GDM1 (cell line): ENCODE data around the gene PBX3.

Experiments used
- DNase-seq: peaks from one replicate; lab custom pipeline; 2025; lab: John Stamatoyannopoulos, UW

PBX3 gene

GRCh38 chr9:125949703-125950460 lies 202.7 kb downstream of the PBX3 start:
- DNase-seq, result no peak

DNA sequence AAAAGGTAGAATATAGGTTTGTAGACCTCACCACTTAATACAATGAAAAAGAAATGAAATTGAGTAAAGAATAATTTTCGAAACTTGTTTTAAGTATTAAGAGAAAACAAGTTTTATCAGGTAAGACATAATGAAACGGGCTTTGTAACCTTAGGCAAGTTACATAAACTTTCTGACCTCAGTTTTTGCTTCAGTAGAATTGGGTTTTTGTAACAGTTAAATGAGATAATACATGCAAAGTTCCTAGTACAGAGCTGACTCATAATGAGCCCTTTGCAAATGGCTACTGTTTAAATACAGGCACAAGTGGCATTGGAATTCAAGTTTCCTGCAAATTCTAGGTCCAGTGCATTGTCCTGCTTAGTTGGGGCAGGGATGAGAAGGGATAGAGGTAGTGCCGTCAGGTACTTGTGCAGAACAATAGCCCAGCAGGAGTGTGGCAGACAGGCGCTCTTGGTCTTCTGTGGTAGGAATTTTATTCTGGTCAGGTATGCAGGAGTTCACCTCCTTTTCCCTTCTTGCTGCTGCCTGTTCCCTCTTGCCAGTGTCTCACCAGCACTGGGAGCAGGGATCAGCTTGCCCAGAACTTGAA lies 203.8 kb downstream of the PBX3 start:
- no peak for DNase-seq

GRCh38 chr9:125953314-125954019 lies 206.3 kb downstream of the PBX3 start:
- DNase-seq, result no peak

DNA sequence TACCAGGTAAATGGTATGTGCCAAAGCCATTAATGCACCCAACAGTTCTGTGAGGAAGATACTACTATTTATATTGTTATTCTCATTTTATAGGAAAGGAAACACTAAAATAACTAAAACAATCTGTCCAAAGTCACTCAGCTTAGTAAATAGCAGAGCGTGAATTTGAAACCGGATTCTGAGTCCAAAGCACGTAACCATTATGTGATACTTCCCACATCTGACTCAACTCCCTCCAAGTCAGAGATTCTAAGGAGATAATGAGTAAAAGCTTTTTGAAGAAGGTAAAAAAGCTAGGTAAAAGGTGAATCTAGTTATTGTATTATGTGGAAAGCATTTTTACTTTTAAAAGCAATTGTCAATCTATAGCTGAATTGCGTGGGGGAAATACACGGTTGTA lies 208.9 kb downstream of the PBX3 start:
- DNase-seq, result no peak

DNA sequence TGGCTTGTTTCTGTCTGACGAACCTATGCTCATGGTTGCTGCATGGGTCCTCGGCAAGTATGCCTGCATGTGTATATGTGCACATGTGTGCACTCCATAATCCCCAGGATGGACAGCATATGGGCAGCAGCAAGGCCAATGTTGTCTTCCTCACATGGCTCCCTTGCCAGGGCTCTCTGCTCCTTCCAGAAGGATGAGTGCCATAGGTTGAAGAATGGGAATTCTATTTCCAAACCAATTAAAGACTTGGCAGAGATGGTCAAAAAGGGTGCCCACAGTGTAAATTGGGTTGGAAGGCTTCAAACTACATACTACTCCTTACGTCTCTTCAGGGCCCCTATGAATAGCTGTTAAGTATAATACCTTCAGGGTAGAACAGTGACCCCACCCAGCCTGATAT lies 212.1 kb downstream of the PBX3 start:
- DNase-seq, result no peak

DNA sequence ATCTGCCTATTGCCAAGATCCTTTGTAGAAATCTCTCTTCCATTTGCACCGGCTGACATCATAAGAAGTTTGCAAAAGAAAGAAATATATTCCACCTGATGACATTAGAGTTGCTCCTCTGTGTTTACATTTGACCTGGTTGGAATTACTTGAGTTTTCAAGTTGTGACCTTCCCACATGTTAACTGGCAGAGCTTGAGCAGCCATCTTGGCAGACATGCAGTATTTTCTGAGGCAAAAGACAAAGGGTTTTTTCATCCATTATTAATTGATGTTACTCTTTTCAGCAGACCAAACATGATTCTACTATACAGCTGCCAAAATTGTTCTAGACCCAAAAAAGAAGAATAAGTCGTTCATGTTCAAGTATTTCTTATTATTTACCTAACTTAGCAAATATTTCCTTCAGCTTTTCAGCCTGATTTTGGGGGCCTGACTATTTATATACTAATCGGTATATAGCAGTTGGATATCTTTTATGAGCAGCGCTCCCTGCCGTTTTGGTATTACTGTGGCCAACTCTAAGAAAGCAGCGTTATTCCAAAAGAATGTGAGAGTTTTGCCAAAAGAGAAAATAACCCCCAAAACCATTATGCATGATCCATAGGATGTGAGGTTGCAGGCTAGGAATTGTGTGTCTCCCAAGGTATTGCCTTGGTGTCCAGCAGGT lies 212.9 kb downstream of the PBX3 start:
- DNase-seq, result no peak

DNA sequence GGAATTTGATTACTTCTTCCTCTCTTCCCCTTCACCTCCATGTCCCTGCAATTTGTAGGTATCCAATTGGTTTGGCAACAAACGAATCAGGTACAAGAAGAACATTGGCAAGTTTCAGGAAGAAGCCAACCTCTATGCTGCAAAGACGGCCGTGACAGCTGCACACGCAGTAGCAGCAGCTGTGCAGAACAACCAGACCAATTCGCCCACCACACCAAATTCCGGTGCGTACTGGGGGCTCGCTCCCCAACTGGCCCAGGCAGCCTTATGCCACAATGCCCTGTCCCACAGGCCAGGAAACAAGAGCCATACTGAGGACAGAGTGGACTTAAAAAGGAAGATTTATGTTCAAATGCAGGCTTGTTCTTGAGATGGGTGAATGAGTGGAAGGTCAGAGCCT lies 213.5 kb downstream of the PBX3 start:
- DNase-seq, result no peak

DNA sequence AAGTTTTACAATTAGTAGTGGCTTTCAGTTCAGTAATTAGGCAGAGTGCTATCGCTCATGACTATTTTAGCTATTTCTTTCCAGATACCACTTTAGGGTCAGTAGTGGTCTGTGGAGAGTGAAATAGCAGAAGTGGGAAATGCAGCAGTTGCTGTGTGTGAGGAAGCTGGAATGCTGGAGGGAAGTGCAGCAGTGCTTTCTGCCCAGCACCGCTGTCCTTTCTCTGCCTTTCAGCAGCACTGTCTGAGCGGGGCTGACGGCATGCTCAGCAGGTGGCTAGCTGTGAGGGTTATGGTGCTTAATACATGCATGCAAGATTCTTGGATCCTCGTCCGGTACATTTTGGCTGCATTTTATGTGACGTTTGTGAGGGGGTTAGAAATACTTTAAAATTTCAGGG lies 213.9 kb downstream of the PBX3 start:
- DNase-seq, result no peak

GRCh38 chr9:125963932-125964331 lies 216.8 kb downstream of the PBX3 start:
- no peak for DNase-seq

DNA sequence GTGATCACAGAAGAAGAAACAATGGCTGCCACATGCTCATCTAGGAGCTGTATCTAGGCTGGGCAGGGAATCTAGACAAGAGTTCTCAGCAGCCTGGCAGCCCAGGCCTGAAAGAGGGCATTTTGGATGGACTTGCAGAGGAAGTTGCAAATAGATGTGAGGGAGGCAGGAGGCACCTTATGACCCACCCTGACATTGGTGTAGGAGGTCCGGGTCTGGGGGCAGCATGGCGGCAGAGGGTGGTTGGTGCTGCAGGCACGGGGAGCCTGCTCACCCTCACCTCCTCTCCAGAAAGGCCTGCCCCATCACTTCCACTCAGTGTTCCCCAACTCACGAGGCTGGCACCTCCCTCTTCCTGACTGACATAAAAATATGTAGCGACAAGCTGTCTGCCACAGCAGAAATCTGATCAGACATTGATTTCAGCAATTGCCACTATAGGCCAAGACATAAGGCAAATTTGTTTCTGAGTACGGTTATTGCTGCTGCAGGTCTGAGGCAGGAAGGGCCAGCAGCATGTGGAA lies 217.6 kb downstream of the PBX3 start:
- DNase-seq, result no peak

GRCh38 chr9:125965477-125965876 lies 218.3 kb downstream of the PBX3 start:
- DNase-seq, result no peak

GRCh38 chr9:125966466-125966865 lies 219.3 kb downstream of the PBX3 start:
- no peak for DNase-seq

GRCh38 chr9:125966959-125967711 lies 220.0 kb downstream of the PBX3 start:
- DNase-seq, result no peak

DNA sequence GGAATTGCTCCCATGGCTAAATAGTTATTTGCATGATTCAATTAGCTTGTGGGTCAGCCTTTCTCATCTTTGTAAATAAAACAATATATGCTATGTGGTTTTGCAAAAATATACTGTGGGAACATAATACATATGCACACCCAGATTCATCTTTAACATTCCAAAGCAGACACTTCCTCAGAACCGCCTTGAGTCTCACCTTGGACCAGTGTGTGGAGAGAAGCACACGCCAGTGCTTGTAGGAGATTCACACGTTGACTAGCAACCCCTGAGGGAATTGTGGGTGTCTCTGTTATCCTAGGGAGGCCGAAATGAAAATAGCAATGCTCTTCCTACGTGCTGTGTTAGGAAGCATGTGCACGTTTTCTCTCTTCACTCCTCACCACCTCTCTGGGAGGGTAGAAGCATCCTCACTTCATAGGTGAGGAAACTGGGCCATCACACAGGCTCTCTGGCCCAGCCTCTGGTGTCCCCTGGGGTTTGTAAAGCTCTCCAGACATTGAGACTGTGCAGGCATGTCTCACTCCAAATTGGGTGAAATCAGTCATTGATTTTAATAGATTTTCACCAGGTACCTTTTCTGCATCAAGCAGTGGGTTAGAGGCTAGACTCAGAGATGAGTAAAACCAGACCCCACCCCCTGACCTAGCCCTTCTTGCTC lies 221.7 kb downstream of the PBX3 start:
- no peak for DNase-seq

- no peak for DNase-seq
Measured at GRCh38 chr9:125969462-125969861, 222.3 kb downstream of the PBX3 start.

DNA sequence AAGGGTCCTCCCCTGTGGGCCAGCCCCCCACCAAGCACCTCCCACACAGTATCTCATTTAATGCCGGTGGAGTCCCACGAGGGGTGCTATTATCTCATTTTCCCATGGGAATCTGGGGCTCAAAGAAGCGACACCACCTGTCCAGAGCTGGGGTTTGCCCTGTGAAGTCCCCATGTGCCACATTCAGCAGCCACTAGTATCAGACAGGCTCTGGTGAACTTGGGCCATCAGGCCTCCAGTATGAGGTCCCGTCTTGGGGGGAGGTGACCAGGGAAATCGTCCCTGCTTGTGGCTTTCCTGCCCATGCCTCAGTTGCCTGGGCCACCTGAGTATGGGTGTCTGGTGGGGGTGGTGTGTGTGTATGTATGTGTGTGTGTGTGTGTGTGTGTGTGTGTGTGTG lies 222.7 kb downstream of the PBX3 start:
- DNase-seq, result no peak

DNA sequence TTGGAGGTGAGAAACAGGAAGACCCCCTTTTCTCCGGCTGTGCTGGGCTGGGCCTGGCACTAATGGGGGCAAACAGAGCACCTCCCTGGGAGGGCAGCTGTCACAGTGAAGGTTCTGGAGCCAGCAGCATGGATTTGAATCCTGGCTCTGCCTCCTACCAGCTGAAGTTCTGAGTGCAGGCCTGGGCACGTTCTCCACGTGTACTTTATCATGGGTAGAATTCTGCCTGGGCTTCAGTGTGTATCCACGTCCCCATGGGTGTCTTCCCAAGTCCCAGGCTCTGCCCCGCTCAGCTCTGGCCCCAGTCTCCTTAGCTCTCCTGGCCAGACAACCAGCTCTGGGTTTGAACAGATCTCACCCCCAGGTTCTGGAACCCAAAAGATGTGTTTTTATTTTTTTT lies 223.2 kb downstream of the PBX3 start:
- DNase-seq, result no peak

DNA sequence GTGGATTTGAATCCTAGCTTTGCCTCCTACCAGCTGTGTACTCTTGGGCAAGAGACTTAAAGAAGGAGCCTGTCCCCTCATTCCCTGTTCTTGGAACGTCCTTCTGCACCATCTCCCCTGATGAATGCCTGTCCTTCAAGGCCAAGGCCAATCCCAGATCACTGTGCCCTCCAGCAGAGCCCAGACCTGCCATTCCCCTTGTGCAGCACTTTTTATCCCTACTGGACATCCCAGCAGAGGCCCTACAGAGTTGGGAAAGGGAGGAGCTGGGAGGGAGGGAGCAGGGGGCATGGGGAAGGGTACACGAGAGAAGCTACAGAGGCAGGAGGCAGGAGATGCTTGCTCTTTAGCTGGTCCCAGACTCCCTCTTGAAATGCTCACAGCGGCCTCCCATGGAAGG lies 223.9 kb downstream of the PBX3 start:
- DNase-seq, result no peak

GRCh38 chr9:125972012-125972729 lies 225.0 kb downstream of the PBX3 start:
- no peak for DNase-seq

DNA sequence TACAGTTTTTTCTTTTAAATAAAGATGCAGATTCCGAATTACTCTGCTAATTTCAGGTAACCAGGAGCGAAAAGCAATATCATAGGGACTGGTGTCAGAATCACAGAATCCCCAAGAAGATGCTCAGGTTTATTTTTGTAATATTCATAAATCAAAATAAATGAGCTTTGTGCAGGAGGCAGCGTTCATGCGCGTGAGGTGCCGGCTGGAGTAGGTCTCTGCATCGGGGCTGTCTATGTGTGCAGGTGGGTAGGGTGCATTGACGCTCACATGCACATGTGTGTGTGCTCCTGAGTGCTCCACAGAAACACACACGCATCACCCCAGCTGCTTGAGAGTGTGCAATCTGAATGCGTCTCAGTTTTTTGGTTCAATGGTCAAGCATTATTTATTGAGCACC lies 226.4 kb downstream of the PBX3 start:
- DNase-seq, result no peak

DNA sequence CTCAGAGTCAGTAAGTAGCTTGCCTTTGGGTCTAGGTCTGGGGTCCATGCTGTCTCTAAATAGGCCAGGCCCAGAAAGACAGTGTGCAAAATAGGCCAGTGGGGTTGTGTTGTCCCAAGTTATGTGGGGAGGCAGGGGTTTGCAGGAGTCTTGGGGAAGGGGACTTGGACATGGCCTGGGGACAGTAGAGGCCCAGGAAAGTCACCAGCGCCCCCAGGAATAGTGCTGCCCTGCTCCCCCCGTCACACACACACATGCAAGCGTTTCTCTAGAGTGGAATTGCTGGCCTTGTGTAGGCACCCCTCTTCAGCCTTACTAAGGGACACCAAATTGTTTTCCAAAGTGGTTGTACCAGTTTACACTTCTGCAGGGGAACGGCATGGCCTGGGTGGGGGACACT lies 227.5 kb downstream of the PBX3 start:
- no peak for DNase-seq
